Loucy (cell line): ENCODE data around the gene ESR2.

Source experiments
- H2AFZ ChIP-seq: fragments of 200-600 bp; sonication (generic); 2 replicates; pipeline ENCODE4 v1.6.0; 2016; ENCODE audit warnings: antibody characterized with exemption, mild to moderate bottlenecking, low read length, moderate library complexity
- H3F3A ChIP-seq: fragments of 200-600 bp; 2 replicates; pipeline ENCODE4 v1.6.0; 2016; ENCODE audit warnings: antibody characterized with exemption, low read depth, mild to moderate bottlenecking
- H3K27me3 ChIP-seq: fragments of 200-600 bp; sonication (generic); 2 replicates; pipeline ENCODE4 v1.6.1; 2014; ENCODE audit warnings: low read length, mild to moderate bottlenecking; ENCODE audit not compliant: insufficient read depth, poor library complexity, severe bottlenecking
- H3K36me3 ChIP-seq: fragments of 200-600 bp; sonication (generic); 2 replicates; pipeline ENCODE4 v1.6.1; 2016; ENCODE audit warnings: low read length; ENCODE audit not compliant: insufficient read depth
- H3K4me1 ChIP-seq: fragments of 200-600 bp; sonication (generic); 2 replicates; pipeline ENCODE4 v1.5.1; 2014; ENCODE audit warnings: low read length, mild to moderate bottlenecking; ENCODE audit not compliant: insufficient read depth, poor library complexity, severe bottlenecking
- H3K4me2 ChIP-seq: fragments of 200-600 bp; sonication (generic); 2 replicates; pipeline ENCODE4 v1.6.0; 2014; ENCODE audit warnings: antibody characterized with exemption, low read length, low read depth, mild to moderate bottlenecking; ENCODE audit not compliant: poor library complexity, severe bottlenecking
- H3K4me3 ChIP-seq: fragments of 200-600 bp; sonication (generic); 2 replicates; pipeline ENCODE4 v1.5.1; 2014; ENCODE audit warnings: low read length, mild to moderate bottlenecking, mixed read lengths; ENCODE audit not compliant: poor library complexity, severe bottlenecking
- H3K79me2 ChIP-seq: fragments of 200-600 bp; sonication (generic); 2 replicates; pipeline ENCODE4 v1.6.1; 2014; ENCODE audit warnings: low read length; ENCODE audit not compliant: insufficient read depth
- H3K9ac ChIP-seq: fragments of 200-600 bp; sonication (generic); 2 replicates; pipeline ENCODE4 v1.6.0; 2014; ENCODE audit warnings: mild to moderate bottlenecking, low read depth, low read length, moderate library complexity; ENCODE audit not compliant: poor library complexity, severe bottlenecking
- H3K9me2 ChIP-seq: fragments of 200-600 bp; sonication (generic); replicated peaks from 2 replicates; pipeline ENCODE4 v1.6.1; 2016; ENCODE audit warnings: low read depth, low read length, mixed read lengths
- H3K9me3 ChIP-seq: fragments of 200-600 bp; sonication (generic); 2 replicates; pipeline ENCODE4 v1.6.1; 2014; ENCODE audit warnings: mild to moderate bottlenecking, antibody characterized with exemption, low read length, low read depth; ENCODE audit not compliant: insufficient read depth
- H4K20me1 ChIP-seq: fragments of 200-600 bp; sonication (generic); 2 replicates; pipeline ENCODE4 v1.6.0; 2014; ENCODE audit warnings: antibody characterized with exemption, low read length, mild to moderate bottlenecking; ENCODE audit not compliant: insufficient read depth, poor library complexity, severe bottlenecking
- CTCF ChIP-seq: fragments of 200-600 bp; sonication (generic); conservative IDR thresholded peaks from 2 replicates; pipeline ENCODE4 v1.5.1; 2014; ENCODE audit warnings: mild to moderate bottlenecking, antibody characterized with exemption, low read length
- EZH2phosphoT487 ChIP-seq: fragments of 200-600 bp; IDR thresholded peaks from 2 replicates; pipeline ENCODE4 v1.6.1; 2018; ENCODE audit warnings: antibody characterized with exemption, mild to moderate bottlenecking, moderate library complexity, borderline replicate concordance

ESR2 gene

DNA sequence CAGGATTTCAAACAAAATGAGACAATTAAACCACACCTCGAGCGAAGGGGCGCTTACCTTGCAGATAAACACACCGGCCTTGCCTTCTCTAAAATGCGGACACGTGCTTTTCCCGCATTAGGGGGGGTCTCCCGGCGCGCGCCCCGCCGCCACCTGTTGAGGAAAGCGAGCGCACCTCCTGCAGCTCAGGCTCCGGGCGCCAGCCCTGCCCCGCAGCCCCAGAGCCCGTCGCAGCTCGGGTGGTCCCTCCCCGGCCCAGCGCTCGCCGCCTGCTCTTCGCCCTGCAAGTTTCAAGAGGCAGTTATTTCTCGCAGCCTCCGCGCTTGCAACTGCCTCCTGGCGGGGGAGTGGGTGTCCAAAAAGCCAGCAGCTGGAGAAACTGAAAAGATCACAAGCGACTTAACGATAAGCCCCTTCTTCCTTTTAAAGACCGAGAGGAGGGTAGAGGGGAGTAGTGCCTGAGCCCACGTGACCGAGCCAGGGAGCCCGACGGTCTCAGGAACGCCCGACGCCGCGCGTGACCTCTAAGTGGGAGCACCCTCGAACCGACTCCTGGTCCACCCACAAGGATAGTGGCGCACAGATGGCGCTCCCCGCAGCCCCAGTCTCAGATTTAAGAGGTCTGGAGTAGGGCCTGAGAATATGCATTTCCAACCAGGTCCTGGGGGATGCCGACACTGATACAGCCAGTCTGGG is at the start of gene ESR2:
TSS of gene ESR2 (minus strand) at position 396 of the 696 bp plus-strand sequence. CDS start 11,386 bp downstream, outside the sequence.
- H3K9me2 ChIP-seq, result no peaks in the 10 kb centered on the region
- H2AFZ ChIP-seq, result peak within 1 kb of the TSS; percentile 76
- H3F3A ChIP-seq, result no peaks in the 10 kb centered on the region
- H3K4me2 ChIP-seq, result peak within 1 kb of the TSS; percentile 78
- peak within 1 kb of the TSS; percentile 80 for H3K4me3 ChIP-seq
- H3K36me3 ChIP-seq, result no peaks in the 10 kb centered on the region
- no peaks in the 10 kb centered on the region for H3K9me3 ChIP-seq
- H3K9ac ChIP-seq, result peak within 1 kb of the TSS; percentile 70
- H3K27me3 ChIP-seq, result no peaks in the 10 kb centered on the region
- H3K79me2 ChIP-seq, result no peaks in the 10 kb centered on the region
- H3K4me1 ChIP-seq, result peaks cover 20% of the 10 kb centered on the region
- H4K20me1 ChIP-seq, result no peaks in the 10 kb centered on the region
- peak; percentile 29; the same call in 1 of the 2 replicates for TF ChIP-seq CTCF
- TF ChIP-seq EZH2phosphoT487, result no peak

GRCh38 chr14:64340560-64341196 is 46.5 kb upstream of the ESR2 start:
- Histone ChIP-seq H3K36me3 (no peaks in the 10 kb centered on the region), H3K4me1 (peaks cover 19% of the 10 kb centered on the region), H3K27me3 (no peaks in the 10 kb centered on the region), H3K9me2 (no peaks in the 10 kb centered on the region), H3K4me3 (no peak overlapping the region), H2AFZ (no peak overlapping the region), H3F3A (no peaks in the 10 kb centered on the region), H3K9me3 (no peaks in the 10 kb centered on the region), H3K79me2 (peaks cover 18% of the 10 kb centered on the region), H3K9ac (no peak overlapping the region), H3K4me2 (no peak overlapping the region), H4K20me1 (no peaks in the 10 kb centered on the region)
- TF ChIP-seq EZH2phosphoT487, result no peak
- TF ChIP-seq CTCF, result no peak

- Histone ChIP-seq H3K36me3 (no peaks in the 10 kb centered on the region), H3K79me2 (peaks cover 18% of the 10 kb centered on the region), H4K20me1 (no peaks in the 10 kb centered on the region), H2AFZ (peak overlapping the region; percentile 87), H3K9me2 (no peaks in the 10 kb centered on the region), H3F3A (no peaks in the 10 kb centered on the region), H3K4me1 (peaks cover 19% of the 10 kb centered on the region), H3K9me3 (no peaks in the 10 kb centered on the region), H3K9ac (peak overlapping the region; percentile 92), H3K4me3 (peak overlapping the region; percentile 96), H3K4me2 (peak overlapping the region; percentile 86), H3K27me3 (no peaks in the 10 kb centered on the region)
- TF ChIP-seq CTCF (no peak), EZH2phosphoT487 (no peak)
Observed at GRCh38 chr14:64338616-64339316, 44.6 kb upstream of the ESR2 start.
